Stimulated activated CD8-positive, alpha-beta memory T cell treated with anti-CD3 and anti-CD28 coated beads, Interleukin-15, amount 100 ng/mL, for 4 hours (primary cell): Measurements from ENCODE around the gene USF3.

Experiments used
- DNase-seq, 2 donors: peaks; one replicate each; pipeline ENCODE4 v3.0.0-alpha.2; 2020; ENCODE audit warnings: low read depth in 2 of 2

Gene USF3

GRCh38 chr3:113614402-113614801 is 82.0 kb downstream of the USF3 start:
- DNase-seq: no peak

GRCh38 chr3:113607219-113607596 is 89.2 kb downstream of the USF3 start:
- DNase-seq: no peak

DNA sequence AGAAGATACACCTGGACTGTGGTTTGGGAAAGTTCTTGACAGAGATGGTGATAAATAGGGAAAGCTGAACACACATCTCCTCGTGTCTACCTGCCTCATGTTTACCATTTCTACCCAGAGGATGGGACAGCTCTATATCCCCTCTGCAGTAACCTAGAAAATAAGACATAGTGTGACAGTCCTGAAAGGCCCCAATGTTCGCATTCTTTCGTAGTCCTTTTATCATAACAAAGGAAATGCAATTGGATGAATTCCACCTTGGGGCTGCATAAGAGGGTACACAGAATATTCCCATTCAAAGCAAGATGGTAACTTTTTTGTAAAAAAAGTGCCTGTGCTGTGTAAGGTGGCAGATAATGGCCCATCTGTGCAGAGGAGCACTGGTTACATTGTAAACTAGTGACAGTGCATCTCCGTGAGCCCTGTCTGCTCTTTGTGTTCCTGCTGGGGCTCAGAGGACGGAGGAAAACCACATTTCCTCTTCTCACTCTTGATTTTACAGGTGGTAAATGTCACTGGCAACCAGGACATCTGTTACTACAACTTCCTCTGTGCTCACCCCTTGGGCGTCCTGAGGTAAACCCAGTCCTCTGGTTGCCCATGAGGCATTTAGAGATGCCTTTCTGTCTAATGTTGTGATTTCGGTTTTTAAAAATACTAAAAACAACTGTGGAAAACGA is 89.8 kb downstream of the USF3 start:
- DNase-seq: no peak

DNA sequence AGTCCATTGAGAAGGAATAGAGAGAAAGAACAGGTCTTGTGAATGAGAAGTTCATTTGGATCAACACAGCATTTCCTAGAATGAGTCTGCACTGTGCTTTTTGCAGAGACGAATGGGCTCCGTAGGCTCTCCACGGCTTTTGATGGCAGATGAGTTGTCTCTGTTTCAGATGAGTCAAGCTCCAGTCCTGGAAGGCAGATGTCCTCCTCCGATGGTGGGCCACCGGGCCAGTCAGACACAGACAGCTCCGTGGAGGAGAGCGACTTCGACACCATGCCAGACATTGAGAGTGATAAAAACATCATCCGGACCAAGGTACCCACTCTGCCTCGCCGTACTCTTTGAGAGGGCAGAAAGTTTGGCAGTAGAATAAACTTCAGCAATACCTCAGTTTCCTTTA is 93.6 kb downstream of the USF3 start:
- no peak for DNase-seq

DNA sequence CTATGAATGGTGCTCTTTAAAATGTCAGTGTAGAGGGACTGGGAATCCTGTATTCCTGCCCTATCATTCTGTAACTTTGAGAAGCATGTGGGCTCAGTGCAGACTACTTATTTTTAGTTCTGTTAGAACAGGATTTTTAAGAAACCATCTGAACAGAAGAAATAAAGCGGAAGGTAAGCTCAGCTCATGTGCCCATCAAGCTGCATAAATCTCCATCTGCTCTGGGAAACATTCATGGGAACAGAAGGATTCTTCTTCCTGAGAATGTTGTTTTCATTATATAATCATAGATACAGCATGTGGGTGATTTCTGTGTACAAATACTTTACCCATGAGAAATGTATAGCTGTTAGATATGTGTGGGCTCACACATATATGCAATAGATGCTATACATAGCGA is 94.2 kb downstream of the USF3 start:
- DNase-seq: no peak

- DNase-seq: no peak
Observed at GRCh38 chr3:113601240-113601639, 95.2 kb downstream of the USF3 start.

- no peak for DNase-seq
Observed at GRCh38 chr3:113600418-113601182, 95.8 kb downstream of the USF3 start.
